ENCODE measurements around the gene TPM4. TPM values are rescaled to one million over a fixed set of nuclear protein-coding genes. Genes with fewer than 3 reads are reported as not detected.

TPM4 gene
- total RNA-seq, 4 donors from 2014 or later, result 101 to 296 (median 151) TPM

DNA sequence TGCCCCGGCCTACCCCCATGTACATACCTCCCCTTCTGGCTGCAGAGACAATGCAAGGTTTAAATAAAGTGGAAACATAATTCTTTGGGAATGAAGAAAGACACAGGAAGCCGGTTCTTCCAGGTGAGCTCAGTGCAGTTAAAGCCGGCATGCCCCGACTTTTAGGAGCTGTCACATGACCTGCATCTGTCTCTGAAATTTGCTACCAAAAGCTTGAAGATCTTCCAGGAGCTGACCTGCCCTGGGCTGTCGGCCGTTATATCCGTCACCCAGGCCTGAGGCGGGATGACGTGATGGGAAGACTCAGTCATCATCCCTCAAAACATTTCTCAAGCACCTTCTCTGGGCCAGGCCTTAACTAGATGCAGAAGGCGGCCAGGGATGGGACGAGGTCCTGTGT is 45.7 kb downstream of the TPM4 start:
- H3K36me3 ChIP-seq, result peaks cover 55 to 66% of the 10 kb centered on the region in 2 donors
- H3K27me3 ChIP-seq, result no peaks in the 10 kb centered on the region
- intact Hi-C loops (cut with DNase I), result no loop called here
- H3K27ac ChIP-seq, result no peak overlapping the region
- WGBS, 2 donors, result 92 to 94% methylated on average over 11 of the region's 11 CpGs
- H3K4me3 ChIP-seq (replicated peaks in 1 of 3), result no peak overlapping the region
- H3K4me1 ChIP-seq, result no peaks in the 10 kb centered on the region
- DNase-seq, result no peak
- H3K9me3 ChIP-seq, result no peaks in the 10 kb centered on the region
- TF ChIP-seq, protein P1, sequence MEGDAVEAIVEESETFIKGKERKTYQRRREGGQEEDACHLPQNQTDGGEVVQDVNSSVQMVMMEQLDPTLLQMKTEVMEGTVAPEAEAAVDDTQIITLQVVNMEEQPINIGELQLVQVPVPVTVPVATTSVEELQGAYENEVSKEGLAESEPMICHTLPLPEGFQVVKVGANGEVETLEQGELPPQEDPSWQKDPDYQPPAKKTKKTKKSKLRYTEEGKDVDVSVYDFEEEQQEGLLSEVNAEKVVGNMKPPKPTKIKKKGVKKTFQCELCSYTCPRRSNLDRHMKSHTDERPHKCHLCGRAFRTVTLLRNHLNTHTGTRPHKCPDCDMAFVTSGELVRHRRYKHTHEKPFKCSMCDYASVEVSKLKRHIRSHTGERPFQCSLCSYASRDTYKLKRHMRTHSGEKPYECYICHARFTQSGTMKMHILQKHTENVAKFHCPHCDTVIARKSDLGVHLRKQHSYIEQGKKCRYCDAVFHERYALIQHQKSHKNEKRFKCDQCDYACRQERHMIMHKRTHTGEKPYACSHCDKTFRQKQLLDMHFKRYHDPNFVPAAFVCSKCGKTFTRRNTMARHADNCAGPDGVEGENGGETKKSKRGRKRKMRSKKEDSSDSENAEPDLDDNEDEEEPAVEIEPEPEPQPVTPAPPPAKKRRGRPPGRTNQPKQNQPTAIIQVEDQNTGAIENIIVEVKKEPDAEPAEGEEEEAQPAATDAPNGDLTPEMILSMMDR (IDR thresholded peaks at IDR 0.05), result no peak
- no peak for TF ChIP-seq POLR2A (IDR thresholded peaks at IDR 0.05)

DNA sequence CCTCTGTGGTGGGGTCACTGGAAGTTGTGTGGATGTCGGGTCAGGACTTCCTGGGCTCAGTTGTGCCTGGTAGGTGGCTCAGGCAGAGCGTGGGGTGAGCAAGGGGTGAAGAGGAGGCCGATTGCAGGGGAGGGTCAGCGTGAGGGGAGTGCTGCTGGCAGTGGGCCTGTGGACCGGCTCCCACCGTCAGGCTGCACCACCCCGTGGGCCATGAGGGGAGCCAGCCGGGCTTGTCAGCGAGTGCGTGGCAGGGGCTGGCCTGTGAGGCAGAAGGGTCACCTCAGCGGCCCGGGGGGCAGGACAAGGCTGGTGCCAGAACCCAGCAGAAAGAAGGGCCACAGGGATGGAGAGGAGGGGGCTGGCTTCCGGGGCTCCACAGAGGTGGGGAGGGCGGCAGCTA is 48.7 kb downstream of the TPM4 start:
- TF ChIP-seq, protein P1 (IDR thresholded peaks at IDR 0.05), result no peak
- no peak for TF ChIP-seq POLR2A (IDR thresholded peaks at IDR 0.05)
- intact Hi-C loops (cut with DNase I), result no loop called here
- DNase-seq, result no peak
- no peaks in the 10 kb centered on the region for H3K4me1 ChIP-seq
- no peak overlapping the region for H3K4me3 ChIP-seq (replicated peaks in 1 of 3)
- WGBS, 2 donors, result 90 to 96% methylated on average over 11 to 14 of the region's 14 CpGs
- H3K27me3 ChIP-seq, result no peaks in the 10 kb centered on the region
- H3K36me3 ChIP-seq, result peaks cover 73 to 76% of the 10 kb centered on the region in 2 donors
- no peak overlapping the region for H3K27ac ChIP-seq
- H3K9me3 ChIP-seq, result no peaks in the 10 kb centered on the region

DNA sequence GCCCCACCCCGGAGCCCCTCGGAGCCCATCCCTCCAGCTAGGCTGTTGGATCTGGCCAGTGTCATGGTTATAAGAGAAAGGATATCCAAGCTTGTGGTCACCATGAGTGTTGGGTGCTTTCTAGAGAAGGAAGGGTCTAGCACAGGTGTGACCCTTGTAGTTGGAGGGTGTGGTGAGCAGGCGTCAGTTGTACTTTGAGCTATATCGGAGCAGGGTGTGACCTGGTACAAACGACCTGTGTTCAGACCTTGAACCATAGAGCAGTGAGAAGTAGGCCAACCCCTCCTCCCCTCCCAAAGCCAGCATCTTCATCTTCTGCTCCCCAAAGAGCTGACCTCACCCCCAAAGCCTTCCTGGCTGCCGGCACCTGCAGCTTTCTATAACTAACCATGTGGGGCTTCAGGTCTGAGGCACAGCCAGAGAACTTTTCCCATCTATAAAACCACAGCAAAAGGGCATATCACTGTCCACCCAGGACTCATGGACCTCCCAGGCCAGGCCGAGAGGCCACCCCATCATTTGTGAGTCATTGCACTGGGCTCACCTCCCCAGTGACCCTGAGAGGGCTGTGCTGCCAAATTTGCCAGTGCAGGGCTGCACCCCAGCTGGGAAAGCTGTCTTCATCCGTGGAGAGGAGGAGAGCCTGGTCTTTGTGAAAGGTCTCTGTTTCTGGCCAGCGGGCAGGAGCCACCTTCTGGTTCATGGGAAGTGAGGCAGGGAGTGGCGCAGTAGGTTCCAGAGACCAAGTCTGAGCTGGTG is 49.6 kb downstream of the TPM4 start:
- intact Hi-C loops (cut with DNase I), result no loop called here
- WGBS, 2 donors, result 84 to 95% methylated on average over 7 to 8 of the region's 10 CpGs
- no peak overlapping the region for H3K4me3 ChIP-seq (replicated peaks in 1 of 3)
- no peaks in the 10 kb centered on the region for H3K4me1 ChIP-seq
- no peak for DNase-seq
- TF ChIP-seq, protein P1 (IDR thresholded peaks at IDR 0.05), result no peak
- no peak for TF ChIP-seq POLR2A (IDR thresholded peaks at IDR 0.05)
- peaks cover 66 to 82% of the 10 kb centered on the region in 2 donors for H3K36me3 ChIP-seq
- no peaks in the 10 kb centered on the region for H3K9me3 ChIP-seq
- no peaks in the 10 kb centered on the region for H3K27me3 ChIP-seq
- no peak overlapping the region for H3K27ac ChIP-seq

DNA sequence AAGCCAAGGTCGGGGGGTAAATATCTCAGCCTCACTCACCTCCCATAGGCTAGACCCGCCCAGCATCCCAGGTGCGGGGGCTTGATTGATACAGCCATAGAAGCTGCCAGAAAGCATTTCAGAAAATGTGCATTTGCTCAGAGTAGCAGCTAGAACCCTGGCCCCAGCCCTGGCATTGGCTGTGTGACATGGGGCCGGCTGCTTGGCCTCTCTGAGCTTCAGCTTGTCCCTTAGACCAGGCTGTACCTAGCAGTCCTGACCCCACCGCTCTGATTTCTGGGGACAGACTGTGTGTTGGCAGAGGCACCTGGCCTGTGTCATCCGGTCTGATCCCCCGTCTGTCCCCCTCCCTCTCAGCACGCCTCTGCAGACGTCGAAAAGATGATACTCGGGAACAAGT is 50.8 kb downstream of the TPM4 start:
- DNase-seq, result no peak
- peaks cover 57 to 73% of the 10 kb centered on the region in 2 donors for H3K36me3 ChIP-seq
- no peaks in the 10 kb centered on the region for H3K27me3 ChIP-seq
- no peaks in the 10 kb centered on the region for H3K9me3 ChIP-seq
- no peak overlapping the region for H3K27ac ChIP-seq
- no peaks in the 10 kb centered on the region for H3K4me1 ChIP-seq
- intact Hi-C loops (cut with DNase I), result no loop called here
- WGBS, 2 donors, result 88 to 91% methylated on average over 11 of the region's 11 CpGs
- no peak overlapping the region for H3K4me3 ChIP-seq (replicated peaks in 1 of 3)
- TF ChIP-seq, protein P1 (IDR thresholded peaks at IDR 0.05), result no peak
- TF ChIP-seq POLR2A (IDR thresholded peaks at IDR 0.05), result no peak

DNA sequence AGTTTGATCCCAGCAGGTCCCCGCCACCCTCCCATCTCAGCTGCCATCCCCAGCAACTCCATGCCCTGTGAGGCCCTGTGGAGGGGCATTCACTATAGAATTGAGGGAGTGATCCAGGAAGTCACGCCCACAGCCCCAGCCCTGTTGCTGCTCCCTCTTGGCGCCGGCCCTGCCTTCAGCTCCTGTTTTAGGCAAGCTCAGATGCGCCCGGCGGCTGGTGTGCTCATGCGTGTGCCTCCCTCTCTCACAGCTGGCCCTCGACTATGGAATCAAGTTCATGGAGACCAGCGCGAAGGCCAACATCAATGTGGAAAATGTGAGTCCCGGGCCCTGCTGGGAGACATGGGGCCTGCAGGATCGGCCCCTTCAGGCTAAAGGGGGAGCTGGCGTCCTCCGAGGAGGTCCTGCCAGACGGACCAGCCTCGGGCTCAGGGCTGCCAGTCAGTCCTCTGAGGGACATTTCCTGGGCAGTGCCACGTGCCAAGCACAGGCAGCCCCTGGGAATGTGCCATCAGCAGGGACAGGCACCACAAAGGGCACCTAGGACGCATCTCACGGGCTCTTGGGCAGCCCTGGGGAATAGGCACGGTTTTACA is 51.6 kb downstream of the TPM4 start:
- Histone ChIP-seq H3K36me3 (peaks cover 57 to 73% of the 10 kb centered on the region in 2 donors), H3K4me3 (replicated peaks in 1 of 3) (no peak overlapping the region), H3K4me1 (no peaks in the 10 kb centered on the region), H3K27me3 (no peaks in the 10 kb centered on the region), H3K27ac (no peak overlapping the region), H3K9me3 (no peaks in the 10 kb centered on the region)
- intact Hi-C loops (cut with DNase I), result no loop called here
- WGBS, 2 donors, result 93 to 97% methylated on average over 14 to 21 of the region's 21 CpGs
- no peak for DNase-seq
- TF ChIP-seq POLR2A (IDR thresholded peaks at IDR 0.05), result no peak
- TF ChIP-seq, protein P1 (IDR thresholded peaks at IDR 0.05), result no peak

Measured in thyroid gland (tissue), 4 donors.